Neural progenitor cell (in vitro differentiated cells): ENCODE data around the gene PTPRN2. TPM values are rescaled to one million over a fixed set of nuclear protein-coding genes. Genes with fewer than 3 reads are reported as not detected.
A peak's percentile ranks its signal among the peaks of the same experiment; 100 is the strongest.

Source experiments
- DNase-seq: peaks from one replicate; pipeline ENCODE4 v3.0.0-alpha.2; 2016; ENCODE audit warnings: low spot score
- H2AFZ ChIP-seq: fragments of 200-600 bp; sonication (generic); replicated peaks from 2 replicates; pipeline ENCODE4 v1.6.1; 2016; ENCODE audit warnings: antibody characterized with exemption
- H3F3A ChIP-seq: fragments of 200-600 bp; sonication (generic); 2 replicates; pipeline ENCODE4 v1.6.1; 2016; ENCODE audit warnings: antibody characterized with exemption, low read depth
- H3K27ac ChIP-seq: fragments of 200-600 bp; sonication (generic); 2 replicates; pipeline ENCODE4 v1.5.1; 2016; ENCODE audit warnings: mild to moderate bottlenecking
- H3K27me3 ChIP-seq: fragments of 200-600 bp; sonication (generic); 2 replicates; pipeline ENCODE4 v1.6.1; 2016; ENCODE audit warnings: mild to moderate bottlenecking, moderate library complexity
- H3K36me3 ChIP-seq: fragments of 200-600 bp; sonication (generic); 2 replicates; pipeline ENCODE4 v1.5.1; 2016
- H3K4me1 ChIP-seq: fragments of 200-600 bp; sonication (generic); 2 replicates; pipeline ENCODE4 v1.6.1; 2016; ENCODE audit warnings: mixed run types
- H3K4me2 ChIP-seq: fragments of 200-600 bp; sonication (generic); 2 replicates; pipeline ENCODE4 v1.6.1; 2016
- H3K4me3 ChIP-seq: fragments of 200-600 bp; sonication (generic); 2 replicates; pipeline ENCODE4 v1.5.1; 2016
- H3K79me2 ChIP-seq: fragments of 200-600 bp; sonication (generic); 2 replicates; pipeline ENCODE4 v1.6.1; 2016; ENCODE audit warnings: low read depth
- H3K9ac ChIP-seq: fragments of 200-600 bp; sonication (generic); 2 replicates; pipeline ENCODE4 v1.6.1; 2016
- H3K9me3 ChIP-seq: fragments of 200-600 bp; sonication (generic); 2 replicates; pipeline ENCODE4 v1.5.1; 2016; ENCODE audit warnings: low read depth
- H4K20me1 ChIP-seq: fragments of 200-600 bp; sonication (generic); 2 replicates; pipeline ENCODE4 v1.6.1; 2016; ENCODE audit warnings: low read depth
- H3K27ac Mint-ChIP-seq: 3 replicates; pipeline ENCODE4 v1.8.0; 2021; ENCODE audit warnings: mixed read lengths
- H3K27me3 Mint-ChIP-seq: 2 replicates; pipeline ENCODE4 v1.8.0; 2022; ENCODE audit warnings: low read depth, mild to moderate bottlenecking, inconsistent platforms, moderate library complexity, mixed read lengths; ENCODE audit not compliant: insufficient read depth
- H3K36me3 Mint-ChIP-seq: 3 replicates; pipeline ENCODE4 v1.8.0; 2021; ENCODE audit warnings: mixed read lengths
- H3K4me1 Mint-ChIP-seq: 3 replicates; pipeline ENCODE4 v1.8.0; 2021; ENCODE audit warnings: mixed read lengths
- H3K4me3 Mint-ChIP-seq: 3 replicates; pipeline ENCODE4 v1.8.0; 2021; ENCODE audit warnings: mild to moderate bottlenecking, moderate library complexity, mixed read lengths
- H3K9me3 Mint-ChIP-seq: 3 replicates; pipeline ENCODE4 v1.8.0; 2020; ENCODE audit warnings: mixed read lengths
- EZH2 ChIP-seq: fragments of 200-600 bp; sonication (generic); IDR thresholded peaks from 2 replicates; pipeline ENCODE4 v1.6.1; 2017; ENCODE audit warnings: antibody characterized with exemption, mild to moderate bottlenecking, moderate library complexity
- EZH2phosphoT487 ChIP-seq: fragments of 200-600 bp; sonication (generic); IDR thresholded peaks from 2 replicates; pipeline ENCODE4 v1.6.1; 2017; ENCODE audit warnings: antibody characterized with exemption
- total RNA-seq: library from RNA; depleted of rRNA; stranded (reverse); fragments of >200 nt; gene quantifications from 2 replicates; pipeline ENCODE4 v1.2.3, GENCODE V29; 2015; ENCODE audit warnings: low replicate concordance
- TF ChIP-seq, protein P1 (sequence below): fragments of 200-600 bp; sonication (generic); IDR thresholded peaks from 2 replicates; pipeline ENCODE4 v1.5.1; 2017; ENCODE audit warnings: antibody characterized with exemption, mild to moderate bottlenecking

PTPRN2 gene
- total RNA-seq, 1 donor from 2014 or later: 3.0 TPM

DNA sequence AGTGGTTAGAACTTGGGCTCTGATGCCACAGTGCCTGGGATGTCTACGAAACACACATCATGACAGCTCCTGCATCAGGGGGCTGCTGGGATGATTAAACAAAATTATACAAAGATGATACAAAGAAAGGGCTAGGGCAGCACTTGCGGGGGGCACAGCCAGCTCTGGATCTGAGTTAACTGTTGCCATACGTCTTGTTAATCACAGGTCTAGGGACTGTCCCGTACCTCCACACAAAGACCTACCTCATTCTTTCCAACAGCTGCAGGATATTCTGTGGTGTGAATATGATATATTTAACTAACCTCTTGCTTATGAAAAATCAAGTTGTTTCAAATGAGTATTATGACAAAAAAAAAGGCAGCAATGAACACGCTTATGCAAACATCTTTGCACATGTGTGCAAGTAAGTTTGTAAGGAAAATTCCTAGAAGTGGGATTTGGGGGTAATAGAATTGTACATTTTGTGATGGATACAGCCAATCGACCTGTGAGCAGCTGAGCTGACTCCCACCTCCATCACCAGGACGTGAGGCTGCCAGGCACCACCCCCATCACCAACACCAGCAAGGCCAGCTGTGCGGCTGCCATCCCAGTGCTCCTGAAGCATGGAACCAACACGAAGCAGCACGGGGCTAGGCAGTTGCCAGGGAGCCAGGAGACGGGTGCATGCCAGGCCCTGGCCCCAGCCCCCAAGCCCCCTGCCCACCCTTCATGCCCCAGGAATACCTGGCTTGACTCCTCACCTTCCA lies 23.5 kb downstream of the PTPRN2 start:
- Histone ChIP-seq H3K79me2 (no peaks in the 10 kb centered on the region), H3F3A (no peaks in the 10 kb centered on the region), H3K27ac (no peak overlapping the region), H3K4me1 (no peaks in the 10 kb centered on the region), H4K20me1 (no peaks in the 10 kb centered on the region), H3K9me3 (no peaks in the 10 kb centered on the region), H3K27me3 (peaks cover 8% of the 10 kb centered on the region), H3K4me3 (no peak overlapping the region), H2AFZ (no peak overlapping the region), H3K4me2 (no peak overlapping the region), H3K36me3 (no peaks in the 10 kb centered on the region), H3K9ac (no peak overlapping the region)
- Mint-ChIP-seq H3K27ac (no peak overlapping the region), H3K27me3 (no peaks in the 10 kb centered on the region), H3K9me3 (no peaks in the 10 kb centered on the region), H3K36me3 (no peaks in the 10 kb centered on the region), H3K4me1 (peaks cover 15% of the 10 kb centered on the region), H3K4me3 (peak overlapping the region; percentile 39)
- no peak for DNase-seq
- TF ChIP-seq EZH2: no peak
- TF ChIP-seq, protein P1, sequence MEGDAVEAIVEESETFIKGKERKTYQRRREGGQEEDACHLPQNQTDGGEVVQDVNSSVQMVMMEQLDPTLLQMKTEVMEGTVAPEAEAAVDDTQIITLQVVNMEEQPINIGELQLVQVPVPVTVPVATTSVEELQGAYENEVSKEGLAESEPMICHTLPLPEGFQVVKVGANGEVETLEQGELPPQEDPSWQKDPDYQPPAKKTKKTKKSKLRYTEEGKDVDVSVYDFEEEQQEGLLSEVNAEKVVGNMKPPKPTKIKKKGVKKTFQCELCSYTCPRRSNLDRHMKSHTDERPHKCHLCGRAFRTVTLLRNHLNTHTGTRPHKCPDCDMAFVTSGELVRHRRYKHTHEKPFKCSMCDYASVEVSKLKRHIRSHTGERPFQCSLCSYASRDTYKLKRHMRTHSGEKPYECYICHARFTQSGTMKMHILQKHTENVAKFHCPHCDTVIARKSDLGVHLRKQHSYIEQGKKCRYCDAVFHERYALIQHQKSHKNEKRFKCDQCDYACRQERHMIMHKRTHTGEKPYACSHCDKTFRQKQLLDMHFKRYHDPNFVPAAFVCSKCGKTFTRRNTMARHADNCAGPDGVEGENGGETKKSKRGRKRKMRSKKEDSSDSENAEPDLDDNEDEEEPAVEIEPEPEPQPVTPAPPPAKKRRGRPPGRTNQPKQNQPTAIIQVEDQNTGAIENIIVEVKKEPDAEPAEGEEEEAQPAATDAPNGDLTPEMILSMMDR: no peak
- no peak for TF ChIP-seq EZH2phosphoT487

DNA sequence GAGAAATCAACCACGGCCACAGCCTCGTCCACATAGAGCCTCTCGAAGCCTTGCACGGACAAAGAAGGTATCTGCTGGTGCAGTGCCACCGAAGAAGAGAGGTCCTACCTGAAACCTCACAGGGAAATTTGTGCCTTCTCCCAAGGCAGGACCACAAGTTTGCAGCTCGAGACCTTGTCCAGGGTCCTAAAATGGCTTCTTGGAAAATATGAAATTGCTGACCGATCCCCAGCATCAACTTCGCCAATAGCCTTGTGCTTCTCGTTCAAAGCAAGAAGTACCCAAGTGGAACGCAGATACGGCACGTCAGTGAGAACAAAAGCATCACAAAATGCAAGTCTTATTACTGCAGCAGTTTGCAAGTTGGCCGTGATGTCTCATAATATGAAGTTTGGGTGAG lies 24.6 kb downstream of the PTPRN2 start:
- H2AFZ ChIP-seq: no peak overlapping the region
- H3K4me1 Mint-ChIP-seq: peaks cover 15% of the 10 kb centered on the region
- H4K20me1 ChIP-seq: no peaks in the 10 kb centered on the region
- H3K27me3 ChIP-seq: no peaks in the 10 kb centered on the region
- H3K79me2 ChIP-seq: no peaks in the 10 kb centered on the region
- no peak overlapping the region for H3K4me3 Mint-ChIP-seq
- no peaks in the 10 kb centered on the region for H3K4me1 ChIP-seq
- no peak overlapping the region for H3K9ac ChIP-seq
- TF ChIP-seq EZH2phosphoT487 (no peak), EZH2 (no peak)
- TF ChIP-seq, protein P1: no peak
- no peaks in the 10 kb centered on the region for H3K36me3 ChIP-seq
- no peaks in the 10 kb centered on the region for H3K27me3 Mint-ChIP-seq
- H3K9me3 Mint-ChIP-seq: no peaks in the 10 kb centered on the region
- H3K36me3 Mint-ChIP-seq: no peaks in the 10 kb centered on the region
- no peak for DNase-seq
- H3F3A ChIP-seq: no peaks in the 10 kb centered on the region
- H3K4me3 ChIP-seq: no peak overlapping the region
- no peaks in the 10 kb centered on the region for H3K9me3 ChIP-seq
- no peak overlapping the region for H3K27ac ChIP-seq
- no peak overlapping the region for H3K27ac Mint-ChIP-seq
- H3K4me2 ChIP-seq: no peak overlapping the region

DNA sequence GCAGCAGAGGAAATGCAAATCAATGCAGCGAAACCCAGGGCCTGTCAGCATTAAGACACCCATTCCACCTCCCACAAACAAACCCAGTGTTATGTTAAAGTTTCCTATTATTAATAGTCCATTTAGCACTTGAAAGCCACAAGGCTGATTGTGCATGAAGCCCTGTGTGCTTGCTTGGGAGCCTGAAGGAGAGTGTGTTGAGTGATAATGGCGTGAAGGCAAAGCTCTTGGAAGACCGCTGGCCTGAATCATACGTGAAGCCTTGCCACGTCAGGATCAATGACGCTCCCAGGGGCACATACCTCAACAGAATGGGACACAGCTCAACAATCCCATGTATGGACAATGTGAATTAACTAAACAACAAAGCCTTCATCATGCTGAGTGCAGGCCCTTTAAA lies 25.1 kb downstream of the PTPRN2 start:
- H3K4me2 ChIP-seq: no peak overlapping the region
- Mint-ChIP-seq H3K27ac (no peak overlapping the region), H3K9me3 (no peaks in the 10 kb centered on the region), H3K4me3 (no peak overlapping the region), H3K27me3 (no peaks in the 10 kb centered on the region), H3K36me3 (no peaks in the 10 kb centered on the region), H3K4me1 (peaks cover 15% of the 10 kb centered on the region)
- no peaks in the 10 kb centered on the region for H4K20me1 ChIP-seq
- no peak overlapping the region for H2AFZ ChIP-seq
- no peaks in the 10 kb centered on the region for H3K9me3 ChIP-seq
- no peaks in the 10 kb centered on the region for H3K27me3 ChIP-seq
- H3K4me3 ChIP-seq: no peak overlapping the region
- TF ChIP-seq EZH2phosphoT487 (no peak), EZH2 (no peak)
- TF ChIP-seq, protein P1: no peak
- DNase-seq: no peak
- no peaks in the 10 kb centered on the region for H3K4me1 ChIP-seq
- no peak overlapping the region for H3K27ac ChIP-seq
- no peaks in the 10 kb centered on the region for H3F3A ChIP-seq
- H3K79me2 ChIP-seq: no peaks in the 10 kb centered on the region
- H3K9ac ChIP-seq: no peak overlapping the region
- no peaks in the 10 kb centered on the region for H3K36me3 ChIP-seq
